IMR-90 (cell line): ENCODE data around the gene CCND3. TPM values are rescaled to one million over a fixed set of nuclear protein-coding genes. Genes with fewer than 3 reads are reported as not detected.
A peak's percentile ranks its signal among the peaks of the same experiment; 100 is the strongest.

Source experiments
- ATAC-seq: fragments of 200-7000 bp; cut with Tn5 transposase; 2 replicates; pipeline ENCODE4 v1.9.1; 2020; ENCODE audit warnings: low read depth, mild to moderate bottlenecking, moderate library complexity
- BruUV-seq: library from RNA; stranded (reverse); fragments of 400-500 nt; replicated peaks from 2 replicates; lab custom pipeline; 2021; lab: Mats Ljungman, UMichigan
- CTCF ChIA-PET: fragments of 300-600 bp; formaldehyde crosslinking; extraction: SDS; loops from one replicate; lab custom pipeline; 2021; ENCODE audit warnings: antibody characterized with exemption; lab: Yijun Ruan, JAX
- POLR2A ChIA-PET: fragments of 300-600 bp; sonication (Branson Sonifier 250); formaldehyde crosslinking; loops from one replicate; lab custom pipeline; 2022; ENCODE audit warnings: antibody characterized with exemption; ENCODE audit not compliant: unreplicated experiment; lab: Charles Lee
- DNase-seq: peaks from one replicate; pipeline ENCODE4 v3.0.0; 2013
- H2AFZ ChIP-seq: replicated peaks from 2 replicates; pipeline ENCODE3; 2013; ENCODE audit warnings: low read length, mild to moderate bottlenecking; ENCODE audit not compliant: poor library complexity
- H2AK5ac ChIP-seq: 2 replicates; pipeline ENCODE4 v1.6.1; 2013; ENCODE audit warnings: low read depth, low read length, inconsistent platforms
- H2AK9ac ChIP-seq: replicated peaks from 2 replicates; pipeline ENCODE3; 2013; ENCODE audit warnings: mild to moderate bottlenecking, low read depth, low read length, moderate library complexity; ENCODE audit not compliant: poor library complexity
- H2BK120ac ChIP-seq: 2 replicates; pipeline ENCODE4 v1.6.1; 2013; ENCODE audit warnings: low read depth, low read length, inconsistent platforms
- H2BK15ac ChIP-seq: 3 replicates; pipeline ENCODE4 v1.6.1; 2013; ENCODE audit warnings: low read depth, low read length, inconsistent platforms
- H2BK20ac ChIP-seq: 2 replicates; pipeline ENCODE4 v1.6.1; 2013; ENCODE audit warnings: low read depth, mild to moderate bottlenecking, inconsistent platforms, low read length, moderate library complexity
- H2BK5ac ChIP-seq: 2 replicates; pipeline ENCODE4 v1.6.1; 2013; ENCODE audit warnings: mild to moderate bottlenecking, low read depth, low read length, inconsistent platforms; ENCODE audit not compliant: poor library complexity, severe bottlenecking
- H3K14ac ChIP-seq: replicated peaks from 2 replicates; pipeline ENCODE4 v1.6.1; 2013; ENCODE audit warnings: low read depth, low read length, inconsistent platforms
- H3K18ac ChIP-seq: 2 replicates; pipeline ENCODE4 v1.6.1; 2013; ENCODE audit warnings: low read depth, low read length, control low read depth
- H3K23ac ChIP-seq: 2 replicates; pipeline ENCODE4 v1.6.1; 2013; ENCODE audit warnings: low read depth, low read length, inconsistent platforms
- H3K27ac ChIP-seq: 2 replicates; pipeline ENCODE4 v1.5.1; 2013; ENCODE audit warnings: mild to moderate bottlenecking, control low read depth, low read length; ENCODE audit not compliant: insufficient read depth
- H3K27me3 ChIP-seq: 2 replicates; pipeline ENCODE4 v1.6.1; 2013; ENCODE audit warnings: low read length; ENCODE audit not compliant: control insufficient read depth, insufficient read depth
- H3K36me3 ChIP-seq: 2 replicates; pipeline ENCODE4 v1.6.1; 2013; ENCODE audit warnings: low read length, mixed read lengths; ENCODE audit not compliant: control insufficient read depth, insufficient read depth
- H3K4ac ChIP-seq: 2 replicates; pipeline ENCODE4 v1.6.1; 2013; ENCODE audit warnings: low read depth, low read length, inconsistent platforms
- H3K4me1 ChIP-seq: 2 replicates; pipeline ENCODE4 v1.6.1; 2013; ENCODE audit warnings: low read length, mixed read lengths; ENCODE audit not compliant: control insufficient read depth, insufficient read depth
- H3K4me2 ChIP-seq: 2 replicates; pipeline ENCODE4 v1.6.1; 2013; ENCODE audit warnings: low read depth, mild to moderate bottlenecking, control low read depth, low read length, moderate library complexity
- H3K4me3 ChIP-seq: 2 replicates; pipeline ENCODE4 v1.5.1; 2013; ENCODE audit warnings: low read depth, mild to moderate bottlenecking, control low read depth, low read length, moderate library complexity; ENCODE audit not compliant: insufficient read depth
- H3K56ac ChIP-seq: 2 replicates; pipeline ENCODE4 v1.6.1; 2013; ENCODE audit warnings: low read length, inconsistent platforms; ENCODE audit not compliant: insufficient read depth; ENCODE audit errors: extremely low read depth
- H3K79me1 ChIP-seq, 2 experiments: 2 replicates each; pipeline ENCODE4 v1.6.1; 2013; ENCODE audit warnings: low read length in 2 of 2, inconsistent platforms in 1 of 2, low read depth in 1 of 2
- H3K9ac ChIP-seq: 2 replicates; pipeline ENCODE4 v1.6.1; 2013; ENCODE audit warnings: low read depth, low read length, control low read depth
- H3K9me1 ChIP-seq: 2 replicates; pipeline ENCODE4 v1.6.1; 2013; ENCODE audit warnings: low read length, inconsistent platforms; ENCODE audit not compliant: insufficient read depth
- H3K9me3 ChIP-seq: 2 replicates; pipeline ENCODE4 v1.6.1; 2013; ENCODE audit warnings: low read length; ENCODE audit not compliant: control insufficient read depth, insufficient read depth
- H4K20me1 ChIP-seq: 2 replicates; pipeline ENCODE4 v1.6.1; 2013; ENCODE audit warnings: low read length, inconsistent platforms; ENCODE audit not compliant: insufficient read depth
- H4K5ac ChIP-seq: 2 replicates; pipeline ENCODE4 v1.6.1; 2013; ENCODE audit warnings: mild to moderate bottlenecking, low read depth, low read length, control low read depth
- H4K8ac ChIP-seq, 2 experiments: 2 replicates each; pipeline ENCODE4 v1.6.1; 2013; ENCODE audit warnings: low read depth in 2 of 2, low read length in 2 of 2, control low read depth in 1 of 2, inconsistent platforms in 1 of 2
- H4K91ac ChIP-seq: 2 replicates; pipeline ENCODE4 v1.6.1; 2013; ENCODE audit warnings: low read depth, low read length, inconsistent platforms; ENCODE audit not compliant: insufficient read depth
- BHLHE40 ChIP-seq: fragments of 150-350 bp; IDR thresholded peaks from 2 replicates; pipeline ENCODE4 v1.6.1; 2016; ENCODE audit warnings: mild to moderate bottlenecking, low read depth, low read length
- CEBPB ChIP-seq: IDR thresholded peaks from 2 replicates; pipeline ENCODE4 v1.6.1; 2012; ENCODE audit warnings: low read depth, low read length, improper control_type of control experiment
- FOS ChIP-seq: fragments of 150-350 bp; IDR thresholded peaks from 2 replicates; pipeline ENCODE4 v1.6.1; 2016; ENCODE audit warnings: low read depth, low read length
- MAFK ChIP-seq: IDR thresholded peaks from 2 replicates; pipeline ENCODE4 v1.6.1; 2012; ENCODE audit warnings: low read depth, low read length, improper control_type of control experiment
- MXI1 ChIP-seq: IDR thresholded peaks from 2 replicates; pipeline ENCODE4 v1.6.1; 2012; ENCODE audit warnings: low read depth, mild to moderate bottlenecking, low read length, moderate library complexity, borderline replicate concordance
- POLR2A ChIP-seq: IDR thresholded peaks from 2 replicates; pipeline ENCODE4 v1.6.1; 2012; ENCODE audit warnings: mild to moderate bottlenecking, low read depth, low read length
- RAD21 ChIP-seq: IDR thresholded peaks from 2 replicates; pipeline ENCODE4 v1.6.1; 2012; ENCODE audit warnings: low read length, improper control_type of control experiment
- SMC3 ChIP-seq: fragments of 150-350 bp; IDR thresholded peaks from 2 replicates; pipeline ENCODE4 v1.6.1; 2016; ENCODE audit warnings: low read depth, mild to moderate bottlenecking, antibody characterized with exemption, low read length, moderate library complexity
- WGBS, 2 experiments: methylation state at CpG; one replicate each; pipeline versions ENCODE4 v1.1.5 to v1.1.7; 2013; ENCODE audit warnings: missing lambda C conversion rate in 2 of 2; ENCODE audit not compliant: insufficient read length in 1 of 2; ENCODE audit errors: extremely low coverage in 2 of 2; 5-methylcytosine and 5-hydroxymethylcytosine counted together
- dilution Hi-C: fragments of 300-500 bp; cut with HindIII; formaldehyde crosslinking; loops from one replicate; pipeline ENCODE4 v1.14.3; 2018; ENCODE audit warnings: low sequenced_read_pairs; ENCODE audit not compliant: unreplicated experiment
- in situ Hi-C: fragments of 300-500 bp; cut with MboI; formaldehyde crosslinking; loops from 3 replicates; pipeline ENCODE4 v1.14.3; 2019; ENCODE audit warnings: low sequenced_read_pairs, inconsistent platforms, mixed read lengths
- intact Hi-C: fragments of 100-400 bp; cut with micrococcal nuclease; formaldehyde crosslinking; loops from 2 replicates; pipeline ENCODE4 v1.10.0; 2022
- polyA plus RNA-seq, 3 experiments: library from polyadenylated mRNA; depleted of rRNA; stranded (reverse); fragments of >200 nt; gene quantifications; 2 replicates each; pipeline ENCODE4 v1.2.3, GENCODE V29; 2012; ENCODE audit warnings: low replicate concordance in 1 of 3
- total RNA-seq: library from RNA; depleted of rRNA; stranded (reverse); fragments of >200 nt; gene quantifications from 2 replicates; pipeline ENCODE4 v1.2.3, GENCODE V29; 2012
- TF ChIP-seq, protein P1 (sequence below): fragments of 150-350 bp; IDR thresholded peaks from 2 replicates; pipeline ENCODE4 v1.6.1; 2017; ENCODE audit warnings: mild to moderate bottlenecking, antibody characterized with exemption, low read length, low read depth
- TF ChIP-seq, protein P2 (sequence below): conservative IDR thresholded peaks from 2 replicates; pipeline ENCODE4 v1.5.1; 2012; ENCODE audit warnings: mild to moderate bottlenecking, low read depth, low read length, improper control_type of control experiment
- TF ChIP-seq, protein P3 (sequence below): fragments of 150-350 bp; IDR thresholded peaks from 2 replicates; pipeline ENCODE4 v1.6.1; 2016; ENCODE audit warnings: low read depth, mild to moderate bottlenecking, low read length, moderate library complexity, borderline replicate concordance

Gene CCND3
- total and polyA plus RNA-seq, 2 of the 4 experiments (the other 2 are of a cell fraction), result 19.2 to 61.9 TPM

DNA sequence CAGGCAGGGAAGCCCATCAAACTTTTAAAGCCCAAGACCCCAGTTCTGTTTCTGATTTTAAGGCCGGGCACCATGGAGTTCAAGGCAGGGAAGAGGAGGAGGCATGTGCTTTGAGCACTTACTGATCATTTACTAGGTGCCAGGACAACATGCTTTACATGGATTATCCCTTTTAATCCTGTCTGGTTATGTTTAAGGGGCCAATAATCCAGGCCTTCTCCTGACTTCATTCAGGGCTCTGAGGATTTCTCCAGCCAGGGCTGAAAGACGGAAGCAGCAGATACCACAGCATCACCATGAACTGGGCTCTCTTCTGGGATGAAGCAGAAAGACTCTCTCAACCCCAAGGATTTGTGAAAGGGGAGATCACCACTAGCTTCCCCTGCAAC, 4.1 kb downstream of the CCND3 start (continued):
- TF ChIP-seq, protein P1, sequence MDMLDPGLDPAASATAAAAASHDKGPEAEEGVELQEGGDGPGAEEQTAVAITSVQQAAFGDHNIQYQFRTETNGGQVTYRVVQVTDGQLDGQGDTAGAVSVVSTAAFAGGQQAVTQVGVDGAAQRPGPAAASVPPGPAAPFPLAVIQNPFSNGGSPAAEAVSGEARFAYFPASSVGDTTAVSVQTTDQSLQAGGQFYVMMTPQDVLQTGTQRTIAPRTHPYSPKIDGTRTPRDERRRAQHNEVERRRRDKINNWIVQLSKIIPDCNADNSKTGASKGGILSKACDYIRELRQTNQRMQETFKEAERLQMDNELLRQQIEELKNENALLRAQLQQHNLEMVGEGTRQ, result no peak
- no peak for TF ChIP-seq SMC3
- TF ChIP-seq MXI1, result no peak

DNA sequence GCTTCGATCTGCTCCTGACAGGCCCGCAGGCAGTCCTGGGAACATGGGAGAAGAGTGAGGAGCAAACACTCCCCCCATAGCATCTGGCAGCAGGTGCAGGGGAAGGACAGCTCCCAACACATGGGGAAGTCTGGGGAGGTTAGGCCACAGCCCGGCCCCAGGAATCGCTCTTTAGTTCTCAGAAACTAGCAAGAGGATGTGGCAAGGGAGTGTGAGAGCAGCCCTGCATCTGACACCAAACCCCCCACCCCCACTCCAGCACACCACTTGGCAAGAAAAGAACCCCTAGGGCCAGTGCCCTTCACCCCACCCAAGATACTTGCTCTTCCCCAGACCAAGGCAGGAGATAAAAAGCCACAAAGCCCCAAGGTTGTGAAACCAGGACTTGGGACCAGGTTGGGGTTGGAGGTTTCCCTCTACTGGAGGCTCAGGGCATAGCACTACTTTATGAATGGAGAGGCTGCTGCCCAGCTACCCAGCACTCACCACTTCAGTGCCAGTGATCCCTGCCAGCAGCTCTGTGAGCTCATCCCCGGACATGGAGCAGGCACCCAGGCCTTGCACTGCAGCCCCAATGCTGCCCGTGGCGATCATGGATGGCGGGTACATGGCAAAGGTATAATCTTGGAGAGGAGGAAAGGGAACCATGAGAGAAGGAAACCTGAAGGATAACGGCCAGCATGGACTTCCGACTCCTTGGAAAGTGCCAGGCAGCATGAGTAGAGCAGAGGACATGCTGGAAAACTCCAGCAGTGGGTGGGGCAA, 5.4 kb downstream of the CCND3 start:
- Histone ChIP-seq H2AK5ac (no peak overlapping the region; the same call in 1 of the 2 replicates), H4K20me1 (peaks cover 54% of the 10 kb centered on the region), H3K18ac (no peak overlapping the region), H3K4me2 (no peak overlapping the region), H3K23ac (no peak overlapping the region), H3K9me1 (peaks cover 11% of the 10 kb centered on the region; the same call in 1 of the 2 replicates), H2AK9ac (peak overlapping the region; percentile 60), H3K36me3 (peaks cover 40% of the 10 kb centered on the region), H3K79me1 (peaks cover 24 to 75% of the 10 kb centered on the region in 2 experiments), H3K27ac (peak overlapping the region; percentile 33; the same call in 1 of the 2 replicates), H4K91ac (no peak overlapping the region), H2BK5ac (no peak overlapping the region), H3K14ac (no peak overlapping the region), H3K9me3 (no peaks in the 10 kb centered on the region), H3K4me1 (peaks cover 26% of the 10 kb centered on the region), H2BK120ac (no peak overlapping the region), H3K4ac (no peak overlapping the region), H2BK20ac (no peak overlapping the region), H3K56ac (no peak overlapping the region), H3K9ac (no peak overlapping the region), H3K4me3 (no peak overlapping the region), H4K5ac (no peak overlapping the region), H4K8ac (no peak overlapping the region), H3K27me3 (no peaks in the 10 kb centered on the region), H2BK15ac (no peak overlapping the region), H2AFZ (no peak overlapping the region)
- TF ChIP-seq CEBPB (peak; percentile 94), RAD21 (peak; percentile 79), MAFK (no peak), FOS (no peak), SMC3 (peak; percentile 83), MXI1 (no peak), BHLHE40 (peak; percentile 61; the same call in 1 of the 2 replicates), POLR2A (0 out of 2 replicates have a peak, but pooled peaks have one; percentile 38)
- TF ChIP-seq, protein P2, sequence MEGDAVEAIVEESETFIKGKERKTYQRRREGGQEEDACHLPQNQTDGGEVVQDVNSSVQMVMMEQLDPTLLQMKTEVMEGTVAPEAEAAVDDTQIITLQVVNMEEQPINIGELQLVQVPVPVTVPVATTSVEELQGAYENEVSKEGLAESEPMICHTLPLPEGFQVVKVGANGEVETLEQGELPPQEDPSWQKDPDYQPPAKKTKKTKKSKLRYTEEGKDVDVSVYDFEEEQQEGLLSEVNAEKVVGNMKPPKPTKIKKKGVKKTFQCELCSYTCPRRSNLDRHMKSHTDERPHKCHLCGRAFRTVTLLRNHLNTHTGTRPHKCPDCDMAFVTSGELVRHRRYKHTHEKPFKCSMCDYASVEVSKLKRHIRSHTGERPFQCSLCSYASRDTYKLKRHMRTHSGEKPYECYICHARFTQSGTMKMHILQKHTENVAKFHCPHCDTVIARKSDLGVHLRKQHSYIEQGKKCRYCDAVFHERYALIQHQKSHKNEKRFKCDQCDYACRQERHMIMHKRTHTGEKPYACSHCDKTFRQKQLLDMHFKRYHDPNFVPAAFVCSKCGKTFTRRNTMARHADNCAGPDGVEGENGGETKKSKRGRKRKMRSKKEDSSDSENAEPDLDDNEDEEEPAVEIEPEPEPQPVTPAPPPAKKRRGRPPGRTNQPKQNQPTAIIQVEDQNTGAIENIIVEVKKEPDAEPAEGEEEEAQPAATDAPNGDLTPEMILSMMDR, result peak; percentile 92
- TF ChIP-seq, protein P3, sequence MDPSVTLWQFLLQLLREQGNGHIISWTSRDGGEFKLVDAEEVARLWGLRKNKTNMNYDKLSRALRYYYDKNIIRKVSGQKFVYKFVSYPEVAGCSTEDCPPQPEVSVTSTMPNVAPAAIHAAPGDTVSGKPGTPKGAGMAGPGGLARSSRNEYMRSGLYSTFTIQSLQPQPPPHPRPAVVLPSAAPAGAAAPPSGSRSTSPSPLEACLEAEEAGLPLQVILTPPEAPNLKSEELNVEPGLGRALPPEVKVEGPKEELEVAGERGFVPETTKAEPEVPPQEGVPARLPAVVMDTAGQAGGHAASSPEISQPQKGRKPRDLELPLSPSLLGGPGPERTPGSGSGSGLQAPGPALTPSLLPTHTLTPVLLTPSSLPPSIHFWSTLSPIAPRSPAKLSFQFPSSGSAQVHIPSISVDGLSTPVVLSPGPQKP, result no peak
- no CpG with 5 or more reads among the region's 10 CpGs for WGBS, 2 experiments
- CTCF ChIA-PET, result interaction anchor here (0.9 to 1.0 kb wide), 3 partner anchors 9 to 110 kb away, joined by 3 read pairs; no protein-coding TSS in a partner anchor
- intact Hi-C loops (loop anchor here (1.0 to 5.0 kb wide), 5 partner anchors 13 to 154 kb away; partner anchors contain the start of gene PRICKLE4), in situ Hi-C loops (loop anchor here (5.0 to 10.0 kb wide), 2 partner anchors 106 to 151 kb away; partner anchors contain the start of genes PRICKLE4 and TOMM6), dilution Hi-C loops (no loop called here)
- BruUV-seq, result no TSS peak
- ATAC-seq (peak; percentile 70), DNase-seq (peak; percentile 85)
- POLR2A ChIA-PET, result no interaction called here
